Caco-2 (cell line): ENCODE measurements around the gene FAAP24. TPM values are rescaled to one million over a fixed set of nuclear protein-coding genes. Genes with fewer than 3 reads are reported as not detected.
"Not testable (repeated sequence)": the region's sequence is repeated elsewhere in the genome, so short reads cannot be mapped to it uniquely, and the experiment has no call there.

Experiments used
- BruUV-seq: library from RNA; stranded (reverse); fragments of 400-500 nt; replicated peaks from 2 replicates; lab custom pipeline; 2021; lab: Mats Ljungman, UMichigan
- CTCF ChIA-PET: fragments of 300-600 bp; sonication (Branson Sonifier 250); formaldehyde crosslinking; loops from one replicate; lab custom pipeline; 2022; ENCODE audit warnings: antibody characterized with exemption; lab: Charles Lee
- POLR2A ChIA-PET: fragments of 300-600 bp; sonication (Branson Sonifier 250); formaldehyde crosslinking; loops from one replicate; lab custom pipeline; 2022; ENCODE audit warnings: antibody characterized with exemption; lab: Charles Lee
- DNase-seq, 2 experiments: peaks; one replicate each; pipeline versions ENCODE4 v3.0.0 to v3.0.0-alpha.2; 2020 to 2022
- H3K27me3 ChIP-seq: replicated peaks from 2 replicates; pipeline ENCODE4 v1.6.0; 2011; ENCODE audit warnings: low read length; ENCODE audit not compliant: control insufficient read depth, insufficient read depth
- H3K36me3 ChIP-seq: 2 replicates; pipeline ENCODE4 v1.5.1; 2011; ENCODE audit warnings: low read length; ENCODE audit not compliant: control insufficient read depth, insufficient read depth
- H3K4me1 ChIP-seq: fragments of 250-450 bp; sonication (Bioruptor Pico); 2 replicates; pipeline ENCODE4 v1.5.1; 2020; ENCODE audit warnings: mild to moderate bottlenecking
- H3K4me3 ChIP-seq: 2 replicates; pipeline ENCODE4 v1.5.1; 2011; ENCODE audit warnings: low read depth, mild to moderate bottlenecking, control low read depth, low read length
- H3K9me3 ChIP-seq: fragments of 250-450 bp; sonication (Bioruptor Pico); 2 replicates; pipeline ENCODE4 v1.5.1; 2020; ENCODE audit warnings: mild to moderate bottlenecking, moderate library complexity
- H3K27ac Mint-ChIP-seq: one replicate; pipeline ENCODE4 v1.8.0; 2022; ENCODE audit warnings: mixed read lengths; ENCODE audit not compliant: unreplicated experiment
- H3K27me3 Mint-ChIP-seq: one replicate; pipeline ENCODE4 v1.8.0; 2022; ENCODE audit warnings: mixed read lengths; ENCODE audit not compliant: insufficient read depth, unreplicated experiment
- H3K36me3 Mint-ChIP-seq: one replicate; pipeline ENCODE4 v1.8.0; 2022; ENCODE audit warnings: mild to moderate bottlenecking, mixed read lengths; ENCODE audit not compliant: insufficient read depth, unreplicated experiment
- H3K4me1 Mint-ChIP-seq: one replicate; pipeline ENCODE4 v1.8.0; 2022; ENCODE audit warnings: low read depth, mixed read lengths; ENCODE audit not compliant: unreplicated experiment
- H3K4me3 Mint-ChIP-seq: one replicate; pipeline ENCODE4 v1.8.0; 2022; ENCODE audit warnings: mild to moderate bottlenecking, moderate library complexity, mixed read lengths; ENCODE audit not compliant: unreplicated experiment
- H3K9me3 Mint-ChIP-seq: one replicate; pipeline ENCODE4 v1.8.0; 2022; ENCODE audit warnings: mixed read lengths; ENCODE audit not compliant: unreplicated experiment
- CTCF ChIP-seq, 2 experiments: fragments of 200-600 bp in 1 of 2; IDR thresholded peaks; 1 replicate in 1 of 2; 2 replicates in 1 of 2; pipeline versions ENCODE4 v1.5.1 to v1.8.0; 2011 to 2022; ENCODE audit warnings: antibody characterized with exemption in 1 of 2, control low read depth in 1 of 2, inconsistent platforms in 1 of 2, low read depth in 1 of 2, low read length in 1 of 2, mild to moderate bottlenecking in 1 of 2, moderate library complexity in 1 of 2; ENCODE audit not compliant: insufficient read depth in 1 of 2, severe bottlenecking in 1 of 2, unreplicated experiment in 1 of 2
- intact Hi-C: fragments of 100-400 bp; cut with micrococcal nuclease; formaldehyde crosslinking; loops from one replicate; pipeline ENCODE4 v1.10.0; 2022; ENCODE audit not compliant: unreplicated experiment
- total RNA-seq: library from RNA; stranded (reverse); gene quantifications from 2 replicates; pipeline ENCODE4 v1.2.3, GENCODE V29; 2022

The FAAP24 gene
- total RNA-seq, 1 experiment from 2014 or later = 9.6 TPM

GRCh38 chr19:33003424-33004024, 31.5 kb downstream of the FAAP24 start:
- H3K27me3 Mint-ChIP-seq, H3K4me3 Mint-ChIP-seq, H3K9me3 Mint-ChIP-seq, intact Hi-C loops, DNase-seq, H3K9me3 ChIP-seq, H3K27me3 ChIP-seq, CTCF ChIA-PET, H3K4me3 ChIP-seq, BruUV-seq, H3K4me1 ChIP-seq, H3K36me3 ChIP-seq: not testable (repeated sequence)
- Mint-ChIP-seq H3K36me3 (peaks cover 90% of the 10 kb centered on the region), H3K4me1 (peaks cover 15% of the 10 kb centered on the region), H3K27ac (peak overlapping the region; percentile 51)
- POLR2A ChIA-PET = interaction anchor here (1.2 kb wide), 1 partner anchor 75 kb away, joined by 3 read pairs; no protein-coding TSS in a partner anchor

- Histone ChIP-seq H3K27me3 (no peaks in the 10 kb centered on the region), H3K4me3 (no peak overlapping the region), H3K9me3 (no peaks in the 10 kb centered on the region), H3K36me3 (peaks cover 5% of the 10 kb centered on the region), H3K4me1 (0 out of 2 replicates have a peak, but pooled peaks cover 3% of the 10 kb centered on the region)
- Mint-ChIP-seq H3K9me3 (no peaks in the 10 kb centered on the region), H3K27me3 (no peaks in the 10 kb centered on the region), H3K27ac (peak overlapping the region; percentile 47), H3K36me3 (peaks cover 89% of the 10 kb centered on the region), H3K4me1 (peaks cover 11% of the 10 kb centered on the region), H3K4me3 (peak overlapping the region; percentile 15)
- peak in 1 of 2 experiments; percentile 53 for DNase-seq
- BruUV-seq = no TSS peak
- ChIA-PET CTCF (interaction anchor here (0.6 to 0.7 kb wide), 3 partner anchors 15 to 73 kb away, joined by 3 to 5 read pairs (median 4); no protein-coding TSS in a partner anchor), POLR2A (interaction anchor here (0.6 kb wide), 1 partner anchor 73 kb away, joined by 4 read pairs; no protein-coding TSS in a partner anchor)
- TF ChIP-seq CTCF (IDR thresholded peaks at IDR 0.05; ENCODE audit: insufficient read depth in 1 of 2, low read depth in 1 of 2, low read length in 1 of 2, severe bottlenecking in 1 of 2, unreplicated experiment in 1 of 2) = no peak
- intact Hi-C loops = no loop called here
Observed at GRCh38 chr19:33005440-33005839, 33.4 kb downstream of the FAAP24 start.

- Mint-ChIP-seq H3K9me3 (no peaks in the 10 kb centered on the region), H3K27ac (no peak overlapping the region), H3K36me3 (peaks cover 94% of the 10 kb centered on the region), H3K4me1 (peaks cover 7% of the 10 kb centered on the region), H3K27me3 (no peaks in the 10 kb centered on the region), H3K4me3 (no peak overlapping the region)
- Histone ChIP-seq H3K4me3 (no peak overlapping the region), H3K27me3 (no peaks in the 10 kb centered on the region), H3K36me3 (peaks cover 5% of the 10 kb centered on the region; the same call in 1 of the 2 replicates), H3K9me3 (no peaks in the 10 kb centered on the region), H3K4me1 (0 out of 2 replicates have a peak, but pooled peaks cover 3% of the 10 kb centered on the region)
- no peak for TF ChIP-seq CTCF (IDR thresholded peaks at IDR 0.05; ENCODE audit: insufficient read depth in 1 of 2, low read depth in 1 of 2, low read length in 1 of 2, severe bottlenecking in 1 of 2, unreplicated experiment in 1 of 2)
- ChIA-PET POLR2A (no interaction called here), CTCF (no interaction called here)
- intact Hi-C loops = no loop called here
- no peak for DNase-seq
- BruUV-seq = no TSS peak
Observed at GRCh38 chr19:33008738-33009137, 36.7 kb downstream of the FAAP24 start.

- Mint-ChIP-seq H3K36me3 (peaks cover 98% of the 10 kb centered on the region), H3K27ac (peak overlapping the region; percentile 6)
- not testable (repeated sequence) for DNase-seq
Observed at GRCh38 chr19:33010891-33011290, 38.8 kb downstream of the FAAP24 start.

More at GRCh38 chr19:33010891-33011290, 38.8 kb downstream of the FAAP24 start:
- CTCF ChIA-PET, H3K36me3 ChIP-seq, H3K27me3 Mint-ChIP-seq, H3K4me3 ChIP-seq, H3K9me3 Mint-ChIP-seq, H3K27me3 ChIP-seq, H3K9me3 ChIP-seq, H3K4me3 Mint-ChIP-seq, H3K4me1 ChIP-seq, POLR2A ChIA-PET, H3K4me1 Mint-ChIP-seq, intact Hi-C loops: not testable (repeated sequence)
- BruUV-seq = TSS peak; percentile 9
